Lower leg skin (tissue), 4 donors: ENCODE results near the gene RLN3. TPM values are rescaled to one million over a fixed set of nuclear protein-coding genes. Genes with fewer than 3 reads are reported as not detected.

Experiments
- DNase-seq, 2 donors: peaks; one replicate each; pipeline ENCODE4 v3.0.0-alpha.2; 2019; ENCODE audit warnings: low spot score in 2 of 2
- H3K4me3 ChIP-seq: fragments of 200-600 bp; sonication (generic); 2 replicates; pipeline ENCODE4 v1.5.1; 2017; ENCODE audit warnings: mild to moderate bottlenecking, low read depth; ENCODE audit not compliant: poor library complexity, severe bottlenecking
- CTCF ChIP-seq, 3 donors: fragments of 450-650 bp; IDR thresholded peaks; one replicate each; pipeline ENCODE4 v1.5.1; 2016; ENCODE audit warnings: antibody characterized with exemption in 3 of 3, mild to moderate bottlenecking in 3 of 3, moderate library complexity in 2 of 3
- POLR2A ChIP-seq, 2 donors: fragments of 450-650 bp; IDR thresholded peaks; one replicate each; pipeline ENCODE4 v1.6.1; 2016 to 2017; ENCODE audit warnings: antibody characterized with exemption in 2 of 2, mild to moderate bottlenecking in 1 of 2, moderate library complexity in 1 of 2
- WGBS, 2 donors: methylation state at CpG; one replicate each; pipeline ENCODE4 v1.1.5; 2018; 5-methylcytosine and 5-hydroxymethylcytosine counted together
- intact Hi-C: fragments of 100-400 bp; cut with DNase I; formaldehyde crosslinking; loops from one replicate; pipeline ENCODE4 v1.15.0; 2023; ENCODE audit warnings: low total_unique reads
- total RNA-seq, 4 donors: library from RNA; depleted of rRNA; stranded (reverse); fragments of >200 nt; gene quantifications; one replicate each; pipeline ENCODE4 v1.1.0, GENCODE V29; 2016

RLN3 gene
- total RNA-seq, 4 donors from 2014 or later: not detected

GRCh38 chr19:13990085-13990484, 37.9 kb upstream of the RLN3 start:
- no peak for TF ChIP-seq POLR2A (IDR thresholded peaks at IDR 0.05)
- TF ChIP-seq CTCF (IDR thresholded peaks at IDR 0.05): no peak
- 92 to 94% methylated on average over 8 of the region's 8 CpGs for WGBS, 2 donors
- no peak for DNase-seq
- no peak overlapping the region for H3K4me3 ChIP-seq
- intact Hi-C loops: no loop called here

GRCh38 chr19:13992025-13992424, 35.9 kb upstream of the RLN3 start:
- TF ChIP-seq CTCF (IDR thresholded peaks at IDR 0.05) (no peak), POLR2A (IDR thresholded peaks at IDR 0.05) (no peak)
- 94 to 97% methylated on average over 7 of the region's 7 CpGs for WGBS, 2 donors
- DNase-seq: no peak
- intact Hi-C loops: no loop called here
- no peak overlapping the region for H3K4me3 ChIP-seq

GRCh38 chr19:13993590-13994300, 34.2 kb upstream of the RLN3 start:
- intact Hi-C loops: no loop called here
- 79 to 90% methylated on average over 22 of the region's 22 CpGs for WGBS, 2 donors
- DNase-seq: no peak
- no peak for TF ChIP-seq CTCF (IDR thresholded peaks at IDR 0.05)
- no peak for TF ChIP-seq POLR2A (IDR thresholded peaks at IDR 0.05)
- no peak overlapping the region for H3K4me3 ChIP-seq

- 77 to 86% methylated on average over 12 to 13 of the region's 13 CpGs for WGBS, 2 donors
- no peak for DNase-seq
- TF ChIP-seq POLR2A (IDR thresholded peaks at IDR 0.05) (no peak), CTCF (IDR thresholded peaks at IDR 0.05) (no peak)
- H3K4me3 ChIP-seq: no peak overlapping the region
- intact Hi-C loops: no loop called here
Observed at GRCh38 chr19:13995017-13995728, 32.8 kb upstream of the RLN3 start.

- H3K4me3 ChIP-seq: no peak overlapping the region
- no peak for DNase-seq
- intact Hi-C loops: no loop called here
- TF ChIP-seq POLR2A (IDR thresholded peaks at IDR 0.05) (no peak), CTCF (IDR thresholded peaks at IDR 0.05) (no peak)
- 87 to 89% methylated on average over 13 of the region's 14 CpGs for WGBS, 2 donors
Observed at GRCh38 chr19:13995878-13996765, 31.8 kb upstream of the RLN3 start.
